GM12878 (cell line): ENCODE data around the gene TBCE.

Experiments used
- CEBPB ChIP-seq, 2 experiments: fragments of 150-350 bp in 1 of 2; IDR thresholded peaks; 2 replicates each; pipeline ENCODE4 v1.6.1; 2012 to 2014; ENCODE audit warnings: low read depth in 2 of 2, low read length in 2 of 2, borderline replicate concordance in 1 of 2, inconsistent platforms in 1 of 2
- CTCF ChIP-seq, 3 experiments: IDR thresholded peaks in 2 of 3; conservative IDR thresholded peaks in 1 of 3; 2 replicates each; pipeline ENCODE4 v1.5.1; 2011; ENCODE audit warnings: low read depth in 3 of 3, low read length in 3 of 3, mild to moderate bottlenecking in 3 of 3, control low read depth in 2 of 3, moderate library complexity in 2 of 3, inconsistent platforms in 1 of 3, mixed read lengths in 1 of 3; ENCODE audit not compliant: control insufficient read depth in 2 of 3, insufficient read depth in 1 of 3; ENCODE audit errors: extremely low read depth in 1 of 3
- CUX1 ChIP-seq: IDR thresholded peaks from 2 replicates; pipeline ENCODE4 v1.6.1; 2012; ENCODE audit warnings: improper control_type of control experiment, low read depth, low read length; ENCODE audit not compliant: insufficient replicate concordance
- EZH2 ChIP-seq: IDR thresholded peaks from 2 replicates; pipeline ENCODE4 v1.6.1; 2012; ENCODE audit warnings: low read depth, mild to moderate bottlenecking, control low read depth, inconsistent platforms, low read length, borderline replicate concordance; ENCODE audit not compliant: control insufficient read depth
- HDAC2 ChIP-seq: fragments of 200-600 bp; sonication (generic); IDR thresholded peaks from 2 replicates; pipeline ENCODE4 v1.6.1; 2017
- LARP7 ChIP-seq: fragments of 450-650 bp; IDR thresholded peaks from 2 replicates; pipeline ENCODE4 v1.6.1; 2017; ENCODE audit warnings: mild to moderate bottlenecking
- MYC ChIP-seq: IDR thresholded peaks from 2 replicates; pipeline ENCODE4 v1.6.1; 2011; ENCODE audit warnings: mild to moderate bottlenecking, low read length, moderate library complexity, inconsistent platforms; ENCODE audit not compliant: insufficient read depth, insufficient replicate concordance, insufficient read length, severe bottlenecking
- NRF1 ChIP-seq: conservative IDR thresholded peaks from 2 replicates; pipeline ENCODE4 v1.6.1; 2011; ENCODE audit warnings: mild to moderate bottlenecking, low read depth, low read length, improper control_type of control experiment
- POLR2A ChIP-seq: IDR thresholded peaks from 2 replicates; pipeline ENCODE4 v1.6.1; 2011; ENCODE audit warnings: low read depth, mild to moderate bottlenecking, low read length
- RAD21 ChIP-seq: IDR thresholded peaks from 2 replicates; pipeline ENCODE4 v1.6.1; 2011; ENCODE audit warnings: mild to moderate bottlenecking, low read depth, low read length, moderate library complexity; ENCODE audit not compliant: insufficient read depth
- SMAD5 ChIP-seq: IDR thresholded peaks from 2 replicates; pipeline ENCODE4 v1.6.1; 2016; ENCODE audit warnings: antibody characterized with exemption, low read depth
- SMC3 ChIP-seq: IDR thresholded peaks from 2 replicates; pipeline ENCODE4 v1.6.1; 2011; ENCODE audit warnings: low read length, improper control_type of control experiment, borderline replicate concordance

- TF ChIP-seq POLR2A (no peak), NRF1 (no peak), RAD21 (no peak), CTCF (IDR thresholded peaks at IDR 0.05 in 2 of 3, conservative IDR thresholded peaks at IDR 0.05 in 1 of 3; ENCODE audit: control insufficient read depth in 2 of 3, extremely low read depth in 1 of 3, insufficient read depth in 1 of 3, low read depth in 3 of 3, low read length in 3 of 3) (no peak), MYC (no peak), CEBPB (IDR thresholded peaks at IDR 0.05; ENCODE audit: borderline replicate concordance in 1 of 2, low read depth in 2 of 2, low read length in 2 of 2) (no peak), SMAD5 (no peak), HDAC2 (no peak), SMC3 (no peak), EZH2 (no peak), CUX1 (no peak), LARP7 (no peak)
These were observed 119.1 kb downstream of the TBCE start for GRCh38 chr1:235486321-235486720.
